Measurements from ENCODE around the gene GDI2. TPM values are rescaled to one million over a fixed set of nuclear protein-coding genes. Genes with fewer than 3 reads are reported as not detected.

Gene GDI2
- total and polyA plus RNA-seq, 2 experiments from 2014 or later, result 182 to 218 TPM

DNA sequence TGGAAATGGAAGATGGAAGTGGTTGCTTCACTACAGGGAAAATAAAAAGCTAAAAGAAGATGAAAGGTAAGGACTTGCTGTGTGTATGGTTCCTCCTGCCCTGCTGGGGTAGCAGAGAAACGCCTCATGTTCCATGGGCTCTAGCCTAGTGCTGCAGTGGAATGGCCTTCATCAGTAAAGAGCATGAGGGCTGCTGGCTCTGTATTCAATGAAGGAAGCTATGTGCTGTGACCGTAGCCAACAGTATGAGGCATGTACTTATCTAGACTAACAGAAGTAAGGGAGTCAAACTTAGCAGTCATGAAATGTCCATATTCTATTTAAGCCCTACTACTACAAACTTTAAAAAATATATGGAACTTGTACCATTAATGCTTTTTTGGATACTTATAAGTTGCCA lies 54.3 kb downstream of the GDI2 start:
- TF ChIP-seq, protein P1, sequence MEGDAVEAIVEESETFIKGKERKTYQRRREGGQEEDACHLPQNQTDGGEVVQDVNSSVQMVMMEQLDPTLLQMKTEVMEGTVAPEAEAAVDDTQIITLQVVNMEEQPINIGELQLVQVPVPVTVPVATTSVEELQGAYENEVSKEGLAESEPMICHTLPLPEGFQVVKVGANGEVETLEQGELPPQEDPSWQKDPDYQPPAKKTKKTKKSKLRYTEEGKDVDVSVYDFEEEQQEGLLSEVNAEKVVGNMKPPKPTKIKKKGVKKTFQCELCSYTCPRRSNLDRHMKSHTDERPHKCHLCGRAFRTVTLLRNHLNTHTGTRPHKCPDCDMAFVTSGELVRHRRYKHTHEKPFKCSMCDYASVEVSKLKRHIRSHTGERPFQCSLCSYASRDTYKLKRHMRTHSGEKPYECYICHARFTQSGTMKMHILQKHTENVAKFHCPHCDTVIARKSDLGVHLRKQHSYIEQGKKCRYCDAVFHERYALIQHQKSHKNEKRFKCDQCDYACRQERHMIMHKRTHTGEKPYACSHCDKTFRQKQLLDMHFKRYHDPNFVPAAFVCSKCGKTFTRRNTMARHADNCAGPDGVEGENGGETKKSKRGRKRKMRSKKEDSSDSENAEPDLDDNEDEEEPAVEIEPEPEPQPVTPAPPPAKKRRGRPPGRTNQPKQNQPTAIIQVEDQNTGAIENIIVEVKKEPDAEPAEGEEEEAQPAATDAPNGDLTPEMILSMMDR (IDR thresholded peaks at IDR 0.05; ENCODE audit: low read depth, low read length), result no peak
- no peak for DNase-seq (ENCODE audit: low read depth in 1 of 2, low spot score in 1 of 2)
- Histone ChIP-seq H3K27ac (no peak overlapping the region), H3K4me3 (no peak overlapping the region), H3K4me1 (ENCODE audit: low read depth) (no peaks in the 10 kb centered on the region), H3K27me3 (no peaks in the 10 kb centered on the region), H3K36me3 (peaks cover 52% of the 10 kb centered on the region), H3K9me3 (ENCODE audit: low read depth) (no peaks in the 10 kb centered on the region)

DNA sequence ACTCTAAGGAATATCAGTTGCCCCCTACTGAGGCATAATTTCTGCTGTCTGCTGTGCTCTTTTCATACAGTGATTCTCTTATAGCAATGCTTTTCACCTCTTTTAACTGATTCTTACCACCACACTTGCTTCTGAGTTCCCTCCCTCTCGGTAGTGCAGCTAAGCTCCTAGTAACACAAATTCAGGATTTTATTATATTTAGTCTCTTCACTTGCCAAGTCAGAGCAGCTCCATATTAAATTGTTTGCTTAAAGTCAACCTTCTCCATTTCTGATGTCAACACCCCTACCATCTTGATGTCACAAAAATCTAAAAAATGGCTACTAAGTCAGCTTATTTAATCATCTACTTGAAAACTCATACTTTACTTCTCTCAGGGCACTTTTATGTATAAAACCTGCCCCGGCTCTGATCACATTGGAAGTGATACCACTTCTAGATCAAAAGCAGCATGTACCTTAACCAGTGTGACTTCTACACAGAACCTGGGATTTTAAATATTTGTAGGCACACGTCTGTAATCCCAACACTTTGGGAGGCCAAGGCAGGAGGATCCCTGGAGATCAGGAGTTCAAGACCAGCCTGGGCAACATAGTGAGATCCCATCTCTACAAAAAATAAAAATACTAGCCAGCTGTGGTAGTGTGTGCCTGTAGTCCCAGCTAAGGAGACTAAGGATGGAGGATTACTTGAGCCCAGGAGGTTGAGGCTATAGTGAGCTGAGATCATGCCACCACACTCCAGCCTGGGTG lies 55.3 kb downstream of the GDI2 start:
- Histone ChIP-seq H3K36me3 (peaks cover 43% of the 10 kb centered on the region), H3K9me3 (ENCODE audit: low read depth) (no peaks in the 10 kb centered on the region), H3K4me1 (ENCODE audit: low read depth) (no peaks in the 10 kb centered on the region), H3K27me3 (no peaks in the 10 kb centered on the region), H3K27ac (peak overlapping the region; percentile 6), H3K4me3 (no peak overlapping the region)
- TF ChIP-seq, protein P1 (IDR thresholded peaks at IDR 0.05; ENCODE audit: low read depth, low read length), result no peak
- DNase-seq (ENCODE audit: low read depth in 1 of 2, low spot score in 1 of 2), result no peak

DNA sequence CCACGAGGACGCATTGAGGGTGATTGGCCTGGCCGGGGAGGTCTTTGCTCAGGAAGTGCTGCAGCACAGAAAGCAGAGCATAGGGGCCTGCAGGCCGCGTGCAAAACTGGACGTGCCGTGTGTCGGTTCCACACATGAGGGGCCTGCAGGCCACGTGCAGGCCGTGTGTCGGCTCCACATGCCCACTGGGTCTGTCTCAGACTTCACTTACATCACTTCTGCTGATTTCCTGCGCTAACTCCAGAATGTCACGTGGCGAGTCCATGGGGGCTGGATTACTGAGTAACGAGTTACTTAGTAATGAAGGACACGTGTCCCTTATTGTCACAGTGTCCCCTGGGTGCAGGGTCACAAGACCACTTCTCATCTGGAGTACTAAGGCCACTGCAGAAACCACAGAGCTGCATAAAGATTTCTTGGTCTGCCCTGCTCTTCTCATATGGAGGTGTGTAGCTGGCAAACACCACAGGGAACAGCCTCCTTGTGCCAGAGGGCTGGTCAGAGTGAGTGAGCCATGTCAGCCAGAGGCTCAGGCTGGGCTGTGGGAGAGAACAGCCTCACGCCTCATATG lies 60.8 kb downstream of the GDI2 start:
- DNase-seq (ENCODE audit: low read depth in 1 of 2, low spot score in 1 of 2), result no peak
- no peaks in the 10 kb centered on the region for H3K9me3 ChIP-seq (ENCODE audit: low read depth)
- H3K27me3 ChIP-seq, result no peaks in the 10 kb centered on the region
- TF ChIP-seq, protein P1 (IDR thresholded peaks at IDR 0.05; ENCODE audit: low read depth, low read length), result no peak
- H3K4me3 ChIP-seq, result no peak overlapping the region
- no peak overlapping the region for H3K27ac ChIP-seq
- peaks cover 27% of the 10 kb centered on the region for H3K36me3 ChIP-seq
- H3K4me1 ChIP-seq (ENCODE audit: low read depth), result no peaks in the 10 kb centered on the region

DNA sequence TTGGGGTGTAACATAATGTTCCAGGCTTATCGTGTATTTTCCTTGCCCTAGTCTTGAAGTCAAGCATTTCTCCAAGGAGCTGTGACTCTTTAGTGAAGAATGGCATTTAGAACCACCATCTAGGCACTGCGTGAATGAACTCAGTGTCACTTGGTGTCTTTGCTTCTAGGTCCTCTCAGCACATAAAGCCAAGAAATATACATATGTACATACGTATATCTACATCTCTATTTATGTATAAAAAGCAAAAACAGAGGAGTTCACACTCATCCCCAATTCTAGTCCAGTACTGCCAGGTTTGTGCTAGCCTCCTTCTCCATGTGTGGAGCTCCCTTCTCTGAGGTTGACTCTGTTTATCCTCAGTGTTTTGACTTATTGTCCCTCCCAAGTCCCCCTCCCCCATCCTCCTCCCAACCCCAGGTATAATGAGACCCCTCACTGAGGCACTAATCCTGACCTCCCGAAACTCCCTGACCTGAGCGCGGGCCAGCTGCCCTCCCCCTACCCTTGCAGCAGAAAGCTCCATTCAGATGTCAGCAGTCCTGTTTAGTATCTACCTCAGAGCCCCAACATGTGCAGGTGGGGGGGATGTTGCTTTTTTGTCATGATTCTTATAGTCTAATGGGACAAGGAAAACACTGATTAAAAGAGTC lies 61.5 kb downstream of the GDI2 start:
- peaks cover 26% of the 10 kb centered on the region for H3K36me3 ChIP-seq
- H3K9me3 ChIP-seq (ENCODE audit: low read depth), result no peaks in the 10 kb centered on the region
- H3K4me3 ChIP-seq, result no peak overlapping the region
- H3K4me1 ChIP-seq (ENCODE audit: low read depth), result no peaks in the 10 kb centered on the region
- TF ChIP-seq, protein P1 (IDR thresholded peaks at IDR 0.05; ENCODE audit: low read depth, low read length), result no peak
- H3K27me3 ChIP-seq, result no peaks in the 10 kb centered on the region
- no peak for DNase-seq (ENCODE audit: low read depth in 1 of 2, low spot score in 1 of 2)
- no peak overlapping the region for H3K27ac ChIP-seq

DNA sequence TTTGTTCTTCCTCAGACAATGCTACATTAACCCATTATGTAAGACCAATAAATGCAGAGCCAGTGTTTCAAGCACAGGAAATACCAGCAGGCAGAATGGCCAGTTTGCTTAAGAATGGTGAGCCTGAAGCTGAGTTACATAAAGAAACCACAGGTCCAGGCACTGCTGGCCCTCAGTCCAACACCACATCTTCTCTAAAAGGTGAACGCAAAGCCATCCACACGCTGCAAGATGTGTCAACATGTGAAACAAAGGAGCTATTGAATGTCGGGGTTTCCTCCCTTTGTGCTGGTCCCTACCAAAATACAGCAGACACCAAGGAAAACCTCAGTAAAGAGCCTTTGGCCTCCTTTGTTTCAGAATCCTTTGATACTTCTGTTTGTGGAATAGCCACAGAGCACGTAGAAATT lies 64.8 kb downstream of the GDI2 start:
- Histone ChIP-seq H3K4me1 (ENCODE audit: low read depth) (no peaks in the 10 kb centered on the region), H3K36me3 (peaks cover 36% of the 10 kb centered on the region), H3K4me3 (no peak overlapping the region), H3K9me3 (ENCODE audit: low read depth) (no peaks in the 10 kb centered on the region), H3K27me3 (no peaks in the 10 kb centered on the region), H3K27ac (no peak overlapping the region)
- DNase-seq (ENCODE audit: low read depth in 1 of 2, low spot score in 1 of 2), result no peak
- TF ChIP-seq, protein P1 (IDR thresholded peaks at IDR 0.05; ENCODE audit: low read depth, low read length), result no peak

Measured in cardiac muscle cell (in vitro differentiated cells and primary cell).